Sigmoid colon (tissue), 7 donors: Measurements from ENCODE around the gene SNX21. TPM values are rescaled to one million over a fixed set of nuclear protein-coding genes. Genes with fewer than 3 reads are reported as not detected.

Experiments
- DNase-seq: peaks from one replicate; pipeline ENCODE4 v3.0.0-alpha.2; 2019
- H3K27ac ChIP-seq, 4 donors: fragments of 200-600 bp; sonication (generic); one replicate each; pipeline ENCODE4 v1.5.1; 2016 to 2019; ENCODE audit warnings: mild to moderate bottlenecking in 1 of 4
- H3K27me3 ChIP-seq, 3 donors: fragments of 200-600 bp; sonication (generic); one replicate each; pipeline ENCODE4 v1.5.1; 2019; ENCODE audit warnings: mild to moderate bottlenecking in 1 of 3
- H3K36me3 ChIP-seq, 4 donors: fragments of 200-600 bp; sonication (generic); one replicate each; pipeline ENCODE4 v1.5.1; 2016 to 2019
- H3K4me1 ChIP-seq, 4 donors: fragments of 200-600 bp; sonication (generic); one replicate each; pipeline ENCODE4 v1.5.1; 2017 to 2019
- H3K4me3 ChIP-seq, 4 donors: fragments of 200-600 bp; sonication (generic); one replicate each; pipeline ENCODE4 v1.5.1; 2017 to 2019; ENCODE audit warnings: mild to moderate bottlenecking in 2 of 4, moderate library complexity in 1 of 4
- H3K9me3 ChIP-seq, 4 donors: fragments of 200-600 bp in 3 of 4; sonication (generic) in 3 of 4; one replicate each; pipeline versions ENCODE4 v1.5.1 to v1.6.1; 2013 to 2019
- CTCF ChIP-seq, 4 experiments: fragments of 450-650 bp in 3 of 4; fragments of 200-600 bp in 1 of 4; IDR thresholded peaks; one replicate each; pipeline ENCODE4 v1.5.1; 2016 to 2019; ENCODE audit warnings: antibody characterized with exemption in 4 of 4, mild to moderate bottlenecking in 3 of 4, moderate library complexity in 2 of 4
- EP300 ChIP-seq, 4 donors: sonication (generic); formaldehyde crosslinking; IDR thresholded peaks; one replicate each; pipeline ENCODE4 v1.6.1; 2017; ENCODE audit warnings: antibody characterized with exemption in 4 of 4
- POLR2A ChIP-seq, 2 donors: fragments of 450-650 bp; IDR thresholded peaks; one replicate each; pipeline ENCODE4 v1.6.1; 2016; ENCODE audit warnings: antibody characterized with exemption in 2 of 2, mild to moderate bottlenecking in 2 of 2, moderate library complexity in 2 of 2
- POLR2AphosphoS5 ChIP-seq, 4 donors: sonication (generic); formaldehyde crosslinking; IDR thresholded peaks; one replicate each; pipeline ENCODE4 v1.6.1; 2017; ENCODE audit warnings: antibody characterized with exemption in 4 of 4
- WGBS, 2 donors: extraction: QIAGEN DNeasy Blood & Tissue Kit; methylation state at CpG; one replicate each; pipeline ENCODE4 v1.1.7; 2013; 5-methylcytosine and 5-hydroxymethylcytosine counted together
- intact Hi-C: fragments of 100-400 bp; cut with DNase I; formaldehyde crosslinking; loops from one replicate; pipeline ENCODE4 v1.15.1; 2023
- polyA plus RNA-seq, 3 donors: library from polyadenylated mRNA; stranded (reverse); fragments of 200-250 nt; gene quantifications; one replicate each; pipeline ENCODE4 v1.2.3, GENCODE V29; 2013
- total RNA-seq, 4 donors: library from RNA; depleted of rRNA; stranded (reverse); fragments of >200 nt; gene quantifications; one replicate each; pipeline ENCODE4 v1.1.0, GENCODE V29; 2016
- donor health status: healthy with polysubstance abuse.
- donor health status: Bipolar disorder and iron deficiency.
- donor health status: healthy.

Gene SNX21
- total and polyA plus RNA-seq, 7 donors, result 10.4 to 82.5 (median 46.7) TPM

GRCh38 chr20:45878076-45878761 is 44.6 kb downstream of the SNX21 start:
- peak overlapping the region in 1 of 4 donors; percentile 10 for H3K27ac ChIP-seq
- WGBS, 2 donors, result 91 to 93% methylated on average over 13 of the region's 13 CpGs
- DNase-seq, result no peak

GRCh38 chr20:45880988-45881788 is 47.6 kb downstream of the SNX21 start, which contains the start of gene ZSWIM1:
ZSWIM1 (plus strand) TSS chr20:45881227; CDS start chr20:45882593, 1,366 bp downstream.
- peak within 1 kb of the TSS; percentile 50 to 62 (median 54) for H3K4me3 ChIP-seq
- H3K27ac ChIP-seq, result peak within 1 kb of the TSS; percentile 83 to 89 (median 85)
- H3K27me3 ChIP-seq, result no peaks in the 10 kb centered on the region
- DNase-seq, result peak; percentile 100
- 0 to 1% methylated on average over 23 of the region's 23 CpGs for WGBS, 2 donors
- intact Hi-C loops, result no loop called here
- TF ChIP-seq POLR2A (IDR thresholded peaks at IDR 0.05) (peak in 1 of 2 donors; percentile 53), EP300 (IDR thresholded peaks at IDR 0.05) (no peak), POLR2AphosphoS5 (IDR thresholded peaks at IDR 0.05) (peak; percentile 51 to 84 (median 74)), CTCF (IDR thresholded peaks at IDR 0.05) (no peak)
- H3K9me3 ChIP-seq, result no peaks in the 10 kb centered on the region
- peaks cover 6 to 60% (median 16%) of the 10 kb centered on the region in 4 donors for H3K36me3 ChIP-seq
- H3K4me1 ChIP-seq, result peaks cover 0 to 20% (median 12%) of the 10 kb centered on the region in 4 donors

More at GRCh38 chr20:45878076-45878761, 44.6 kb downstream of the SNX21 start:
- intact Hi-C loops, result no loop called here
- Histone ChIP-seq H3K9me3 (no peaks in the 10 kb centered on the region), H3K27me3 (no peaks in the 10 kb centered on the region), H3K4me1 (peaks cover 0 to 15% (median 10%) of the 10 kb centered on the region in 4 donors), H3K4me3 (no peak overlapping the region), H3K36me3 (peaks cover 1 to 32% (median 10%) of the 10 kb centered on the region in 4 donors)
- TF ChIP-seq EP300 (IDR thresholded peaks at IDR 0.05) (no peak), CTCF (IDR thresholded peaks at IDR 0.05) (no peak), POLR2A (IDR thresholded peaks at IDR 0.05) (no peak), POLR2AphosphoS5 (IDR thresholded peaks at IDR 0.05) (no peak)

- no peaks in the 10 kb centered on the region for H3K9me3 ChIP-seq
- H3K27ac ChIP-seq, result no peak overlapping the region
- intact Hi-C loops, result no loop called here
- no peak overlapping the region for H3K4me3 ChIP-seq
- TF ChIP-seq POLR2A (IDR thresholded peaks at IDR 0.05) (no peak), EP300 (IDR thresholded peaks at IDR 0.05) (no peak), CTCF (IDR thresholded peaks at IDR 0.05) (no peak), POLR2AphosphoS5 (IDR thresholded peaks at IDR 0.05) (no peak)
- H3K27me3 ChIP-seq, result no peaks in the 10 kb centered on the region
- H3K4me1 ChIP-seq, result peaks cover 0 to 20% (median 12%) of the 10 kb centered on the region in 4 donors
- peaks cover 6 to 62% (median 16%) of the 10 kb centered on the region in 4 donors for H3K36me3 ChIP-seq
- DNase-seq, result no peak
- 76 to 84% methylated on average over 4 of the region's 4 CpGs for WGBS, 2 donors
Observed at GRCh38 chr20:45882469-45883099, 49.0 kb downstream of the SNX21 start.

- TF ChIP-seq EP300 (IDR thresholded peaks at IDR 0.05), result no peak
- no peak for TF ChIP-seq CTCF (IDR thresholded peaks at IDR 0.05)
- no peak for TF ChIP-seq POLR2AphosphoS5 (IDR thresholded peaks at IDR 0.05)
- TF ChIP-seq POLR2A (IDR thresholded peaks at IDR 0.05), result no peak
- peaks cover 0 to 20% (median 12%) of the 10 kb centered on the region in 4 donors for H3K4me1 ChIP-seq
- WGBS, 2 donors, result 82 to 89% methylated on average over 9 of the region's 9 CpGs
- no peak overlapping the region for H3K27ac ChIP-seq
- DNase-seq, result no peak
- peaks cover 6 to 57% (median 14%) of the 10 kb centered on the region in 4 donors for H3K36me3 ChIP-seq
- intact Hi-C loops, result no loop called here
- H3K9me3 ChIP-seq, result no peaks in the 10 kb centered on the region
- no peaks in the 10 kb centered on the region for H3K27me3 ChIP-seq
- H3K4me3 ChIP-seq, result no peak overlapping the region
Observed at GRCh38 chr20:45883100-45883469, 49.5 kb downstream of the SNX21 start.
